Endothelial cell of umbilical vein (primary cell): ENCODE measurements around the gene GARIN5B. TPM values are rescaled to one million over a fixed set of nuclear protein-coding genes. Genes with fewer than 3 reads are reported as not detected.

Source experiments
- BruUV-seq: library from RNA; stranded (reverse); fragments of 400-500 nt; replicated peaks from 2 replicates; lab custom pipeline; 2021; lab: Mats Ljungman, UMichigan
- CTCF ChIA-PET: fragments of 300-600, 350-600 bp; sonication (Branson Sonifier 250); formaldehyde crosslinking; loops from one replicate; lab custom pipeline; 2021; ENCODE audit warnings: antibody characterized with exemption, inconsistent platforms; lab: Charles Lee
- POLR2A ChIA-PET: fragments of 300-600, 350-600 bp; sonication (Branson Sonifier 250); formaldehyde crosslinking; loops from one replicate; lab custom pipeline; 2021; ENCODE audit warnings: antibody characterized with exemption, inconsistent platforms; lab: Charles Lee
- DNase-seq: peaks from one replicate; pipeline ENCODE4 v3.0.0-alpha.2; 2011; ENCODE audit warnings: low read depth, low spot score
- FAIRE-seq: peaks from 2 replicates; lab custom pipeline; 2011; peaks lifted over from hg19 to GRCh38; lab: Jason Lieb, UNC
- H2AFZ ChIP-seq: 2 replicates; pipeline ENCODE4 v1.6.0; 2012; ENCODE audit warnings: low read depth, low read length, control low read depth, inconsistent platforms
- H3K27ac ChIP-seq: 2 replicates; pipeline ENCODE4 v1.5.1; 2011; ENCODE audit warnings: low read depth, mild to moderate bottlenecking, control low read depth, low read length, moderate library complexity; ENCODE audit not compliant: insufficient read depth
- H3K27me3 ChIP-seq, 2 experiments: 2 replicates each; pipeline versions ENCODE4 v1.6.0 to v1.6.1; 2011; ENCODE audit warnings: low read length in 2 of 2, mixed read lengths in 1 of 2; ENCODE audit not compliant: control insufficient read depth in 2 of 2, insufficient read depth in 2 of 2
- H3K36me3 ChIP-seq, 2 experiments: 2 replicates in 1 of 2; 3 replicates in 1 of 2; pipeline ENCODE4 v1.5.1; 2011; ENCODE audit warnings: low read length in 2 of 2, mild to moderate bottlenecking in 1 of 2, moderate library complexity in 1 of 2; ENCODE audit not compliant: control insufficient read depth in 2 of 2, insufficient read depth in 2 of 2; ENCODE audit errors: extremely low read depth in 1 of 2
- H3K4me1 ChIP-seq: 3 replicates; pipeline ENCODE4 v1.5.1; 2011; ENCODE audit warnings: mild to moderate bottlenecking, low read length; ENCODE audit not compliant: control insufficient read depth, insufficient read depth; ENCODE audit errors: extremely low read depth
- H3K4me2 ChIP-seq: 2 replicates; pipeline ENCODE4 v1.6.1; 2011; ENCODE audit warnings: low read length, control low read depth, mixed read lengths; ENCODE audit not compliant: insufficient read depth
- H3K4me3 ChIP-seq, 3 experiments: fragments of 200-600 bp in 1 of 3; sonication (generic), shearing (Covaris generic) in 1 of 3; replicated peaks in 1 of 3; 2 replicates each; pipeline ENCODE4 v1.5.1; 2011 to 2016; ENCODE audit warnings: control low read depth in 3 of 3, low read length in 3 of 3, mild to moderate bottlenecking in 2 of 3, inconsistent platforms in 1 of 3, low read depth in 1 of 3, moderate library complexity in 1 of 3; ENCODE audit not compliant: insufficient read depth in 1 of 3
- H3K79me2 ChIP-seq: 2 replicates; pipeline ENCODE4 v1.6.0; 2012; ENCODE audit warnings: low read length, inconsistent platforms; ENCODE audit not compliant: control insufficient read depth, insufficient read depth
- H3K9ac ChIP-seq: replicated peaks from 2 replicates; pipeline ENCODE3; 2011; ENCODE audit warnings: low read length, control low read depth; ENCODE audit not compliant: insufficient read depth; ENCODE audit errors: extremely low read depth
- H3K9me1 ChIP-seq: replicated peaks from 3 replicates; pipeline ENCODE4 v1.6.0; 2011; ENCODE audit warnings: mild to moderate bottlenecking, low read length; ENCODE audit not compliant: control insufficient read depth, insufficient read depth; ENCODE audit errors: extremely low read depth
- H3K9me3 ChIP-seq: replicated peaks from 2 replicates; pipeline ENCODE4 v1.5.1; 2012; ENCODE audit warnings: low read length, inconsistent platforms; ENCODE audit not compliant: control insufficient read depth, insufficient read depth
- H4K20me1 ChIP-seq: replicated peaks from 2 replicates; pipeline ENCODE3; 2011; ENCODE audit warnings: mild to moderate bottlenecking, low read length; ENCODE audit not compliant: control insufficient read depth, insufficient read depth; ENCODE audit errors: extremely low read depth
- CTCF ChIP-seq, 2 donors: IDR thresholded peaks; 1 replicate in 1 of 2; 2 replicates in 1 of 2; pipeline ENCODE4 v1.5.1; 2011; ENCODE audit warnings: low read length in 2 of 2, mild to moderate bottlenecking in 2 of 2, moderate library complexity in 2 of 2, control low read depth in 1 of 2, inconsistent platforms in 1 of 2, low read depth in 1 of 2; ENCODE audit not compliant: insufficient read depth in 1 of 2; ENCODE audit errors: extremely low read depth in 1 of 2
- EZH2 ChIP-seq: IDR thresholded peaks from 2 replicates; pipeline ENCODE4 v1.6.1; 2012; ENCODE audit warnings: borderline replicate concordance, low read depth, mild to moderate bottlenecking, moderate library complexity, low read length, inconsistent platforms; ENCODE audit not compliant: severe bottlenecking
- FOS ChIP-seq: IDR thresholded peaks from 2 replicates; pipeline ENCODE4 v1.6.1; 2011; ENCODE audit warnings: mild to moderate bottlenecking, low read length, moderate library complexity, borderline replicate concordance; ENCODE audit not compliant: insufficient read depth
- GATA2 ChIP-seq: IDR thresholded peaks from 2 replicates; pipeline ENCODE4 v1.7.0; 2011; ENCODE audit warnings: low read depth, mild to moderate bottlenecking, moderate library complexity, mixed read lengths, low read length; ENCODE audit not compliant: insufficient read length, insufficient read depth
- JUN ChIP-seq: IDR thresholded peaks from 2 replicates; pipeline ENCODE4 v1.6.1; 2011; ENCODE audit warnings: borderline replicate concordance, low read depth; ENCODE audit not compliant: insufficient read length, insufficient read depth
- MAX ChIP-seq: IDR thresholded peaks from 2 replicates; pipeline ENCODE4 v1.6.1; 2011; ENCODE audit not compliant: insufficient read depth, insufficient read length
- MYC ChIP-seq: IDR thresholded peaks from one replicate; pipeline ENCODE4 v1.6.1; 2011; ENCODE audit warnings: mild to moderate bottlenecking, low read depth, low read length
- POLR2A ChIP-seq: IDR thresholded peaks from 2 replicates; pipeline ENCODE4 v1.6.1; 2012; ENCODE audit warnings: low read depth, mild to moderate bottlenecking, control low read depth, low read length
- POLR2AphosphoS5 ChIP-seq: IDR thresholded peaks from 2 replicates; pipeline ENCODE4 v1.6.1; 2012; ENCODE audit warnings: low read depth, mild to moderate bottlenecking, control low read depth, low read length, moderate library complexity; ENCODE audit not compliant: insufficient read depth
- dilution Hi-C: fragments of 300-500 bp; cut with MboI; formaldehyde crosslinking; loops from one replicate; pipeline ENCODE4 v1.15.0; 2019; ENCODE audit warnings: low sequenced_read_pairs; ENCODE audit not compliant: extremely low pct_ligation_motif_present
- intact Hi-C: fragments of 100-400 bp; cut with micrococcal nuclease; formaldehyde crosslinking; loops from one replicate; pipeline ENCODE4 v1.10.0; 2022
- polyA plus RNA-seq, 4 experiments: library from polyadenylated mRNA; depleted of rRNA in 3 of 4; stranded (reverse) in 3 of 4; unstranded in 1 of 4; fragments of >200 nt; gene quantifications; 2 replicates each; pipeline versions ENCODE4 v1.2.1 to v1.2.3, GENCODE V29; 2011 to 2012; ENCODE audit warnings: missing spikeins in 1 of 4
- total RNA-seq: library from RNA; stranded (reverse); gene quantifications from 2 replicates; pipeline ENCODE4 v1.2.3, GENCODE V29; 2021

GARIN5B gene
- total and polyA plus RNA-seq, 2 donors (not counting 3 experiments of a cell fraction or from before 2014, with no cell fraction given) = not detected

GRCh38 chr19:55373993-55374757 is 11.1 kb upstream of the GARIN5B start:
- ChIA-PET CTCF (interaction anchor here (0.7 to 1.1 kb wide), 2 partner anchors 9 kb away, joined by 3 read pairs; no protein-coding TSS in a partner anchor), POLR2A (no interaction called here)
- H4K20me1 ChIP-seq = no peaks in the 10 kb centered on the region
- H3K4me1 ChIP-seq = peaks cover 3% of the 10 kb centered on the region
- no peak for TF ChIP-seq MAX
- TF ChIP-seq JUN = no peak
- no peak for TF ChIP-seq POLR2A
- no peak for TF ChIP-seq CTCF (IDR thresholded peaks at IDR 0.05; ENCODE audit: extremely low read depth in 1 of 2, insufficient read depth in 1 of 2, low read depth in 1 of 2, low read length in 2 of 2)
- TF ChIP-seq GATA2 = no peak
- TF ChIP-seq FOS = no peak
- TF ChIP-seq MYC = no peak
- no peak for TF ChIP-seq POLR2AphosphoS5
- TF ChIP-seq EZH2 = no peak
- no peaks in the 10 kb centered on the region for H3K9me3 ChIP-seq
- H3K4me2 ChIP-seq = no peak overlapping the region
- no peaks in the 10 kb centered on the region for H3K9me1 ChIP-seq
- H3K36me3 ChIP-seq = no peaks in the 10 kb centered on the region
- DNase-seq (no peak), FAIRE-seq (no peak)
- no peak overlapping the region for H3K4me3 ChIP-seq
- dilution Hi-C loops (no loop called here), intact Hi-C loops (no loop called here)
- no peak overlapping the region for H3K9ac ChIP-seq
- no TSS peak for BruUV-seq
- no peak overlapping the region for H2AFZ ChIP-seq
- no peaks in the 10 kb centered on the region for H3K79me2 ChIP-seq
- H3K27ac ChIP-seq = no peak overlapping the region
- H3K27me3 ChIP-seq = peaks cover 22 to 32% of the 10 kb centered on the region in 2 experiments
